ENCODE results near the gene RNASE4. TPM values are rescaled to one million over a fixed set of nuclear protein-coding genes. Genes with fewer than 3 reads are reported as not detected.

The RNASE4 gene
- total and polyA plus RNA-seq, 2 experiments from 2014 or later = 7.2 to 9.1 TPM

DNA sequence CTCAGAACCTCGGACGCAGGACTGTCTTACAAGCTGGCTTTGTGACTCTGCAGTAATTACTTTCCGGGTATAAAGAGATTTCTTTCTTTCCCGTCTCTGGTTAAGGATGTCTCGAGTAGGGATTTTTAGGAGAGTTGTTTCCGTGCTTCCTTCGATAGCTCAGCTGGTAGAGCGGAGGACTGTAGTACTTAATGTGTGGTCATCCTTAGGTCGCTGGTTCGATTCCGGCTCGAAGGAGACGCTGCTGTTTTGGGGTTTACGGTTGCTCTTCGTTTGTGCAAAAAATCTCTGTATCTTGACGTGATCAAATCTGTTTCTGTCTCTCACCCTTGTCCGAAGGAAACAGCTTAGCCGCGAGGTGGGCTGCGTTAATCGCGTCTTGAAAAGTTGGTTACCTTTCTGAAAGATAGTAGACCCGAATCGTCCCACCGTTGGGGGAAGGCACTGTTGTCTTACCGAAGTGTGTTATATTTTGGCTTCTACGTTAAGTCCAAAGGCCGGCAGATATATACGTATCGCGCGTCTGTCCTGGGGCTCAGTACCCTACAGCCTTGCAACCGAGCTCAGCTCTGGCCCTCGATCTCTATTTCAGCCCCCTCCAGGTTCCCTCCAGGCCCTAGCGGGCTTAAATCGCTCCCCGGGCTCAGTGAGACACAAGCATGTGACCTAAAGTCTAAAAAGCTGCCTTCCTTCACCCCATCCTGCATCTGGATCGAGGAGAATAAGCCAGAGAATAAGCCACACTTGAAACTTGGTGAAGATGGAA is 1.1 kb upstream of the RNASE4 start:
- DNase-seq (ENCODE audit: low read depth in 1 of 2, low spot score in 1 of 2) = peak; percentile 72 to 92
- Histone ChIP-seq H3K36me3 (no peaks in the 10 kb centered on the region), H3K4me1 (ENCODE audit: low read depth) (no peaks in the 10 kb centered on the region), H3K27me3 (no peaks in the 10 kb centered on the region), H3K4me3 (peak overlapping the region; percentile 64), H3K9me3 (ENCODE audit: low read depth) (no peaks in the 10 kb centered on the region), H3K27ac (peak overlapping the region; percentile 93)
- TF ChIP-seq, protein P1, sequence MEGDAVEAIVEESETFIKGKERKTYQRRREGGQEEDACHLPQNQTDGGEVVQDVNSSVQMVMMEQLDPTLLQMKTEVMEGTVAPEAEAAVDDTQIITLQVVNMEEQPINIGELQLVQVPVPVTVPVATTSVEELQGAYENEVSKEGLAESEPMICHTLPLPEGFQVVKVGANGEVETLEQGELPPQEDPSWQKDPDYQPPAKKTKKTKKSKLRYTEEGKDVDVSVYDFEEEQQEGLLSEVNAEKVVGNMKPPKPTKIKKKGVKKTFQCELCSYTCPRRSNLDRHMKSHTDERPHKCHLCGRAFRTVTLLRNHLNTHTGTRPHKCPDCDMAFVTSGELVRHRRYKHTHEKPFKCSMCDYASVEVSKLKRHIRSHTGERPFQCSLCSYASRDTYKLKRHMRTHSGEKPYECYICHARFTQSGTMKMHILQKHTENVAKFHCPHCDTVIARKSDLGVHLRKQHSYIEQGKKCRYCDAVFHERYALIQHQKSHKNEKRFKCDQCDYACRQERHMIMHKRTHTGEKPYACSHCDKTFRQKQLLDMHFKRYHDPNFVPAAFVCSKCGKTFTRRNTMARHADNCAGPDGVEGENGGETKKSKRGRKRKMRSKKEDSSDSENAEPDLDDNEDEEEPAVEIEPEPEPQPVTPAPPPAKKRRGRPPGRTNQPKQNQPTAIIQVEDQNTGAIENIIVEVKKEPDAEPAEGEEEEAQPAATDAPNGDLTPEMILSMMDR (IDR thresholded peaks at IDR 0.05; ENCODE audit: low read depth, low read length) = no peak

DNA sequence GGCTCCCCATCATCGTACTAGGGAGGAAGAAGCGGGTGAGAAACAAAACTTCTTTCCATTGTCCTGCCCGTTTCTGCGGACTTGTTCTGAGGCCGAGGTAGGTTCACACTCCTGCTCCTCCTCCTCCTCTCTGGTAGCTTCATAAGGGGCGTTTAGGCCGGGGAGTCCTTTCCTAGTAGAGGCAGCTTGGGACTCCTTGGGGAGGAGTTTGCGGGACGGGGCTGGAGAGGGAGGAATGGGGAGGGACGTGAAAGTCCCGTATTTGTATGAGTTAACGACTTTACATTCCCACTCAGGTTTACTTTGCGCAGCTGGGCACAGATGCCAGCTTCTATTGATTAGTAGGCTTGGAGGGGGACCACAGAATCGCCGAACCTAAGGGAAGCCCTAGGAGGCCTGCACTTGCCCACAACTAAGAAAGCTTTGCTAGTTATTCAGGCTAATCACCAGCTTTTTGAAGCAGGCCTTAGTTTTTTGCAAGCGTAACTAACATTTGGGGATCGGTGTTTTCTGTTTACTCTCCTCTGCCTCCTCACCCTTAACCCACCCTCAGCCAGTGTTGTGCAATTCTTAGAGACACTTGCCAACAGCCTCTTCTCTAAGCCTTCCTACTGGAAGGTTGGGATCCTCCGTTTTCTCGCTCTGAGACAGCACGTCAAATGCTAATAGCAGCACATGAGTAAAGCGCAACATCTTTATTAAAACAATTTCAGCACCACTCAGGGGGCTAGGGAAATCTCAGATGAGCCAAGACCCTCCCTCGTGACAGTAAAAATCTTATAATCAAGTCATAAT is 499 bp downstream of the RNASE4 start:
- Histone ChIP-seq H3K27ac (no peak overlapping the region), H3K27me3 (no peaks in the 10 kb centered on the region), H3K9me3 (ENCODE audit: low read depth) (no peaks in the 10 kb centered on the region), H3K4me3 (peak overlapping the region; percentile 64), H3K4me1 (ENCODE audit: low read depth) (no peaks in the 10 kb centered on the region), H3K36me3 (no peaks in the 10 kb centered on the region)
- TF ChIP-seq, protein P1 (IDR thresholded peaks at IDR 0.05; ENCODE audit: low read depth, low read length) = peak; percentile 1
- peak in 1 of 2 donors; percentile 75 for DNase-seq (ENCODE audit: low read depth in 1 of 2, low spot score in 1 of 2)

DNA sequence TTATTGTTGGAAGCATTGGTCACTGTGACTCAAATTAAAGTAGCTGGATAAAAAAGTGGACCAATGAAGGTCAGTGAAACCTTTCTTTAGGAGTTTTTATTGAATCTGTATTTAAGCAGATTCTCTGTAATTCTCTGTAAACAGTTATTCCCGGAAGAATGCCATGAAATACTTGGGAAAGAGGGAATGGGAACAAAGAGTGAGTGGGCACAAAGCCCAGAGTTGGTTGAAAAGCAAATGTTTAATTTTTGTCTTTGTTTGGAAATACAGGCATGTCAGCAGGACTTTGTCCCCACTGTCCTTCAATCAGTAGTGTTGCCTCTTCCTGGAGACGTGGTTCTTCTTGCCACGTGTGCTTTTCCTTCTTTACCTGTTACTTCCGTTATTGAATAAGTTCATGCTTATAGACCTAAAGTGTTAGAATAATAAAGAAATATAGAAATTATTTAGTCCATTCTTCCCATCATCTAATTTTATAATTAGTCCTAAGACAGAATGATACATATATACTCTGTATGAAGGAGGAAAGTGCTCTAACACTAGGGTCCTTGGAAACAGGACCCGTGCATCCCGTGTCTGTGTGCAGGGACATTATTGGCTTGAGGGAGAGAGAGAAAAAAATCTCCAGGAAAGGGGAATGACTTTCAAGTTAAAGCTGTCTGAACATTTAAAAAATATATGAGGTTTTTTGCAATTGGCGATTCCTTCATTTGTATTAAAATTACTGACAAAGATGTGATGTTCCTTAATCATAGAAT is 2.2 kb downstream of the RNASE4 start:
- H3K27ac ChIP-seq = no peak overlapping the region
- H3K36me3 ChIP-seq = no peaks in the 10 kb centered on the region
- no peaks in the 10 kb centered on the region for H3K27me3 ChIP-seq
- TF ChIP-seq, protein P1 (IDR thresholded peaks at IDR 0.05; ENCODE audit: low read depth, low read length) = no peak
- H3K4me1 ChIP-seq (ENCODE audit: low read depth) = no peaks in the 10 kb centered on the region
- H3K9me3 ChIP-seq (ENCODE audit: low read depth) = no peaks in the 10 kb centered on the region
- H3K4me3 ChIP-seq = no peak overlapping the region
- no peak for DNase-seq (ENCODE audit: low read depth in 1 of 2, low spot score in 1 of 2)

DNA sequence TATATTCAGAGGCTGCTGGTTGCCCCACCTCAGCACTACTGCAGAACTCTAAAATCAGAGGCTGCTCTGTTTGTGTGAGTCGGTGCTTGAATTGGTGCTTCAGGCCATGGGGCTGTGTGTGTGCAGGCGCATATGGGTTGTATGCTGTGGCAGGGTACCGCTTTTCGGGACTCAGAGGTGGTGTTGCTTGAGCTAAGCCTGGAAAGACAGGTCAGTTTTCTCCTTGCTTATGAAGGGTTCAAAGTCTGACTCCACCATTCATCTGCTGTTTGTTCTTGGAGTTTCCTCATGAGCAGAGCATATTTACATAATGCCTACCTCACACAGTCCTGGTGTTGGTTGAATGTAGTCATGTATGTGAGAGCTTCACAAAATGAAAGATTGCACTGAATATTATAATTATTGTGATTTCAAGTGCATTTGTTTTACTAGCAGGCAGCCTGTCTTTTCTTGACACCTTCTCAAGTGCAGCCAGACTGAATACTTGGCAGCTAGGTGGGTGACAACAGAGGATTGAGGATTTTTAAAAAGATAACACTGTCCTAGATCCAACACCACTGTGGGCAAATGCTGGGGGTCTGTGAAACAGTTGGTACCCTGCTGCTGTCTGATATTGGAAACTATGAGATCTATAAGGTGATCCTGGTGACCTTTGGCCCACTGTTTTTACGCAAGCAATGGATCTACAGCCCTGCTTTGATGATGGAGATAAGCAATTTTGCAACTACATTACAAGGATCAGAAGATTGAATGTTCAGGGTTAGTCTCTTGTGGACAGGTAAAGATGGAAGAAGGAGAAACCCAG is 3.2 kb downstream of the RNASE4 start:
- TF ChIP-seq, protein P1 (IDR thresholded peaks at IDR 0.05; ENCODE audit: low read depth, low read length) = no peak
- Histone ChIP-seq H3K4me1 (ENCODE audit: low read depth) (no peaks in the 10 kb centered on the region), H3K27me3 (no peaks in the 10 kb centered on the region), H3K9me3 (ENCODE audit: low read depth) (no peaks in the 10 kb centered on the region), H3K36me3 (no peaks in the 10 kb centered on the region), H3K27ac (no peak overlapping the region), H3K4me3 (no peak overlapping the region)
- DNase-seq (ENCODE audit: low read depth in 1 of 2, low spot score in 1 of 2) = no peak

All from cardiac muscle cell (in vitro differentiated cells and primary cell).